ENCODE measurements around the gene CALHM4.
A peak's percentile ranks its signal among the peaks of the same experiment; 100 is the strongest.

The CALHM4 gene

DNA sequence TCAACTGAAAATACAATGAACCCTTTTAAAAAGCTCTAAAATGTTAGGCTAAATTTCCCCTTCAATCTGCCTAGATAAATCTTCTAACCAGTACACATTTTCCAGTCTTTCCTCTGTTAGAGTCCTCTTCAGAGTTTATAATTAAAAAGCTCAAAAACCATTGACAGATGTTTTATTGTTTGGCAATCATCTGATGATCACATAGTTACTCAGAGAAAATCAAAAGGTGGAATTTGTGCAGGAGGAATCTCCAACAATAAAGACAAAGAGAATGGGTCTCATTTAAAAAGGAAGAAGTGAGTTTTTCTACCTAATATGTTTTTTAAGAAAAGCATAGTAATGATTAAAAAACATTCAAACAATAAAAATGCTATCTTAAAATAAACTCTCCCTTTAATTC, 11.1 kb upstream of the CALHM4 start:
- DNase-seq: peak in 1 of 3 experiments; percentile 30

GRCh38 chr6:116543149-116543548, 10.4 kb upstream of the CALHM4 start:
- DNase-seq: peak in 1 of 3 experiments; percentile 30

DNA sequence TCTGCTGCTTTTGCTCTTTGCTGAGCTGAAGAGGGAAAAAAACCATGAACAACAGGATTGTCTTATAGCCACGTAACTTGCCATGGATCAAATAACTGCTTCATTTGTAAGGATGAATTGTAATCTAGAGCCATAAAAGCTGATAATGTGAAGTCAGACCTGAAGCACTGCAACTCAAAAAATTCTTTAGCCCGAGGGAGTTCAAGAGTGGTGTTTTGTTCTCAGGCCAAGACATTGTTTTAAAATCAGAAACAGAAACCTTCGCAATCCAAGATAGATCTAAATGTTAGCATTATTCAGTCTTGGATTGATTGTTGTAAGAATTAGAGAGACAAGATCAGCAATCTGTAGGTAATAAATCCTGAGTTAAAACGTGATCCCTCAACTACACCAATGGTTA, 7.9 kb upstream of the CALHM4 start, which contains the start of gene TRAPPC3L:
Gene TRAPPC3L (minus strand): TSS at position 34 of the 400 bp plus-strand sequence. CDS start 170 bp downstream, outside the sequence.
- no peak for DNase-seq

DNA sequence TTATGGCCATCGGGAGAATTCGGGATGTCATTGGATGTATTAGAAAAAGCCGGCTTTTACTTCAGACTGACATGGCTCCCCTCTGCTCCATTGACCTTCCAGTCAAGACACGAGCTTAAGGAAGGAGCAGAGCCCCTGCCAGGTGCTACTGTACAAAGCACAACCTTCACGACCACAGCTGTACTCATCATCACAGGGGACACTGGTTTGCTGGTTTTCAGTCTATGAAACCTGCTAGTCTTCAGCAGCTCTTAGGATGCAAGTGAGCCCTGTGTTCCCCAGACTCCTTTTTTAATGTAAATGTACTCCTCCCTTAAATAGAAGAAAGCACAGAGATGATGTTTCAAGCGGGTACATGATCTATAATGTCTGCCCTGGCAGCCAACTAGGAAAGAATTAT, 6.2 kb upstream of the CALHM4 start:
- DNase-seq: no peak

DNA sequence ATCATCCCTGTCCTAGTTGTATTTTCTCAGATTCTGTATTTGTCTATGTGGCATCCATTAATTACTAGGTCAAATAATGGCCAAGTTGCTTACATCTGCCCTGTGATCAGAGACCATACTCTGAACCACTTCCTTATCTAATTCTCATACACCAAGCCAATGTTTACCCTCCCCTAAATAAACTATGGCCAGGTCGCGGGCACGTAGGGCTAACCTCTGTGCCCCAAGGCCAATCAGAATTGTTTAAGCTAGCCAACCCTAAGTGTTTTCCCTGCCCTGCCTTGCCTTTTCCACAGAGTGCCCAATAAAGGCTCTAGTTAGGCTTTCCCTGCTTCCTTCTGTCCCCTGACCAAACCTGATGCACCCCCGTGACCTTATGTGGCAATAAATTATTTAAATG, 2.8 kb upstream of the CALHM4 start:
- DNase-seq: peak in 2 of 3 experiments; percentile 10 to 60

DNA sequence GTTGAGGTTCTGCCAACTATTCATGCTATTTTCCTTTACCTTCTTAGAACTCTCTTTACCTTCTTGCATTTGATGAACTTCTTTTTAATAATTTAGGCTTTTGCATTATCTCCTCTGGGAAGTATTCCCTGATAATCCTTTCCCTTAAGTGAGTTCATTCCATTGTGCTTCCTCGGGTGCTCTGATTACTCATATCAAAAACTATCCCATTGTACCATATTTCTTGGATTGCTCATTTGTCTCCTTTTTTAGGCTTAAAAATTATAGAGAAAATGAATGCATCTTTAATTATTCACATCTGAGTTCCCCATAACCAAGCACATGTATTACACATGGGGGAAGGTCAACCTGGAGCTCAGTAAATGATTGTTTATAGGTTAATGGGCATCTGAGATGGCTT, 2.5 kb downstream of the CALHM4 start:
- DNase-seq: no peak

GRCh38 chr6:116556814-116557415, 3.4 kb downstream of the CALHM4 start:
- DNase-seq: no peak

DNA sequence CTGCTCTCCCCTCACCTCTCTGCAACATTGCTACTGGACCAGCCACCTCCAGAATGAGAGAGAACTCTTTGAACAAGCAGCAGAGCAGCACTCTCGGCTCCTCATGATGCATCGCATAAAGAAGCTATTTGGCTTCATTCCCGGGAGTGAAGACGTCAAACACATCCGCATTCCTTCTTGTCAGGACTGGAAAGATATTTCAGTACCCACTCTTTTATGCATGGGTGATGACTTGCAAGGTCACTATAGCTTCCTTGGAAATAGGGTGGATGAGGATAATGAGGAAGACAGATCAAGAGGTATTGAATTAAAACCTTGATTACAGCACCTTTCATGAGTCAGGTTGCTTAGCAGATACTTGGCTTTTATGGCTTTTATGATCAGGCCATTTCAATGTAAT, 4.3 kb downstream of the CALHM4 start:
- peak in 2 of 3 experiments; percentile 51 to 63 for DNase-seq

- no peak for DNase-seq
Measured at GRCh38 chr6:116560130-116560529, 6.6 kb downstream of the CALHM4 start.

DNA sequence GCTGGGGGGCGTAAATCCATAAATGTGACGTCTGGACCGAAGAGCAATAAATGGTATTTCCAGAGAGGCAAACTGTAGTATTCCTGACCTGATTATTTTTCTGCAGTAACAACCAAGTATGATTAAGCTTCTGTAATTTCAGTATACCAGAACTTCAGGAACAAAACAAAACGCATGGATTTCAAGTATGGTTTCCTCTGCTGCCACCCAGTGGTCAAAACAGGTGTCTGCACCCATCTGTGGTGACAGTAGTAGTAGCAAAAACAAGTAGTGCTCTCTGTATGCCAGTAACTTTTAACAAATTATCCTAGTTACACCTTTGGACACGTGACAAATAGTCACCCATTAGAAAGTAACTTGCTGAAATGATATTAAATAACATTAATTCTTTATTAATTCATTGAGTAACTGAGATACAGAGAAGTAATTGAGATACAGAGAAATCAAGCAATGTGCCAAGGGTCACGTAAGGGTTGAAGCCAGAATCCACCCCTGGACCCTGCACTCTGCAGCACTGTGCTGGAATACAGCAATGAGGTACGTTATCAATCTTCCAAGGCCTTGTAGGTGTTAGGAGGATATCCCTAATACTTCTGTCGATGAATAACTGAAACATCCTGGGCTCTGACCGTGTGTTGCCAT, 7.9 kb downstream of the CALHM4 start:
- peak; percentile 40 to 77 (median 63) for DNase-seq

GRCh38 chr6:116562019-116562403, 8.5 kb downstream of the CALHM4 start:
- DNase-seq: no peak

DNA sequence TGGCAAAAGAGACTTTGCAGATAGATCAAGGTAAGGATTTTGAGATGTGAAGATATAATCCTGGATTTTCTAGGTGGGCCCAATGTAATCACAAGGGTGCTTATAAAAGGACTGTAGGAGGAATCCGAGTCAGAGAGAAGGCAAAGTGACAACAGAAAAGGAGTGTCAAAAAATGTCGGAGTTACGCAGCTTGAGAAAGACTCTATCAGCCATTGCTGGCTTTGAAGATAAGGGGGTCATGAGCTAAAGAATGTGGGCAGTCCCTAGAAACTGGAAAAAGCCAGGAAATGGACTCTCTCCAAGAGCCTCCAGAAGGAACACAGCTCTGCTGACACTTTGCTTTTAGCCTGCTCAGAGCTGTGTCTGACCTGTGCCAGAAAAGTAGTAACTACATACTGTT, 9.1 kb downstream of the CALHM4 start:
- DNase-seq: no peak

DNA sequence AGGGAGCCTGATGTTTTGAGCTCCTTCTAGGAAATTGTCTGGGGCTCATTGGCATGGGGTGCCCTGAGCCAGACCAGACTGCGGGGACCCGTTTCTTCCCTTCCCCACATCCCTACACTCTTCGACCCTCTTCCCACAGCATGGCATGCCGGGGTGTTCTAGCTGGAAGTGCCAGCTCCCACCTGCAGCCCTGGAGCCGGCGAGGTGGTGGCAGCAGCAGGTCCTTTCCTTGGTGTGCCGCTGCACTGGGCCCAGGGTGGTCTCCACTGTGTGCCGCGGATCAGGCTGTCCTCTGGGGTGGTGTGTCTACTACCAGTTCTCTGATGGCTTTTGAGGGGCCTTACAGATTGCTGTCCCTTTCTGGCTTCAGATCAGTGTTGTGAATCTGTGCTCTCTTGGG, 10.3 kb downstream of the CALHM4 start:
- DNase-seq: no peak

- DNase-seq: no peak
Measured at GRCh38 chr6:116564311-116564710, 10.8 kb downstream of the CALHM4 start.

DNA sequence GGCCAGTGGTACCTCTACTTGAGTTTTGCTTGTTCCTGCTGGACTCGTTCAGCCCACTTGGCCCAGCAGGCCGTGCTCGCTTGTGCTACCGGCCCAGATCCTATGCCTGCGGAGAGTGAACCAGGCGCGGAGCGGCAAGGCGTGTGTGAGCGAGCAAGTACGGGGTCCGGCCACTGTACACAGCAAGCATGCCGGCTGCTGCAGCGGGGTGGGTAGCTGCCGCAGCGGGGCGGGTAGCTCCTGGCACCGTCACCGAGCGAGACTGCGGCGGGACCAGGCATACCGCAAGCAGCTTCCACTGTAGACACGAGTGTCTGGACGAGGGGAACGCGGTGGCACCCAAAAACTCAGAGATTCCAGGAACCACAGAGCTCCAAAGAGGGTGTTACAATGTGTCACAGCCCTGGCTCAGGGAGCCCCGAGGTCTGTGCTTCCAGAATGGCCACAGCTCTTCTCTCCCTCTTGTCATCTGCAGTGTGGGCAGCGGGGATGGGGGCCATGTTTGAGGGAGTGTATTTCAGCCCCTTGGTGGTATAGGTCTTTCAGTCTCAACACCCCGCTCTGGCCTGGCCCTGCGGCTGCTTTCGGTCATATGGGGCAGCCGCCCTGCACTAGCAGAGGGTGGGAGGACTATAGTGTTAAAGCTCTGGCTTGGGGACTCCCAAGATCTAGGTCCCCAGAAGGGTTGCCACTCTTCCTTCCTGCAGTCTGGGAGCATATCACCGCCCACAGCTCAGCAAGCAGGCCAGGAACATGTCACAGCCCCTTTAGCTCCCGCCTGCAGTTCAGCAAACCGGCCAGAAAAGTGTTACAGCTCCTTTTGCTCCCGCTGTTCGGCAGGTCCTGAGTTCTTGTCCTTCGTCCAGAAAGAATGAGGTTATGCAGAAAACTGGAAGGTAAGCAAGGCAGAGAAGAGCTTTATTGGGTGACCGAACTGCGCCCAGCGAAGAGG, 11.6 kb downstream of the CALHM4 start:
- no peak for DNase-seq

- DNase-seq: no peak
Measured at GRCh38 chr6:116568111-116568510, 14.6 kb downstream of the CALHM4 start.

DNA sequence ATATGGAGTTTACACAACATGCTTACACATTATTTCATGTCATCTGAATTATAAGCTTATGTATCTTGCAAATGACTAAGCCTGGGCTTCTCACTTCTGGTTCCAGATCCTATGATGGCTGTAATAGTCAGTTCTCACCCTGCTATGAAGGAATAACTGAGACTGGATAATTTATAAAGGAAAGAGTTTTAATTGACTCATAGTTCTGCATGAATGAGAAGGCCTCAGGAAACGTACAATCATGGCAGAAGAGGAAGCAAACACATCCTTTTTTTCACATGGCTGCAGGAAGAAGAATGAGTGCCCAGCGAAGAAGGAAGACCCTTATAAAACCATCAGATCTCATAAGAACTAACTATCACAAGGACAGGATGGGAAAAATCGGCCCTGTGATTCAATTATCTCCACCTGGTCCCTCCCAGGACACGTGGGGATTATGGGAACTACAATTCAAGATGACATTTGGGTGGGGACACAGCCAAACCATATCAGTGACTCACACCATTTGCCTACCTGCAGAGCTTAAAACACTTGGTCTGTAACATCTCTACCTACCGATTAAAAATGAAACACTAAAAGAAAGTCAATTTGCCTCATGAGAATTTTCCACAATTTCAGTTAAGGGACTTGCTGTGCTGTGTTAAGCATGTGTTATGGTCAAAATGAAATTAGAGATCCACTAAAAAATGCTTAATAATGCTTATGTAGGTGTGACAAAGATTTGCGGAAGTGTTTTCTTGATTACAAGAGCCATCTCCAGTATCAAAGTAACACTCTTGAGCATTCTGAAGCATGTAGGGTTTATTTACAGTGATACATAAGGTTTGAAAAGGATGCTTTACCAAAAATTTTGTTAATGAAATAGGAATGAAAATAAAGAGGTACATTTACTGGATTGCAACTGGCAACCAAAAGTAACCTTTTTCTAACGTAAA, 15.5 kb downstream of the CALHM4 start:
- DNase-seq: no peak

DNA sequence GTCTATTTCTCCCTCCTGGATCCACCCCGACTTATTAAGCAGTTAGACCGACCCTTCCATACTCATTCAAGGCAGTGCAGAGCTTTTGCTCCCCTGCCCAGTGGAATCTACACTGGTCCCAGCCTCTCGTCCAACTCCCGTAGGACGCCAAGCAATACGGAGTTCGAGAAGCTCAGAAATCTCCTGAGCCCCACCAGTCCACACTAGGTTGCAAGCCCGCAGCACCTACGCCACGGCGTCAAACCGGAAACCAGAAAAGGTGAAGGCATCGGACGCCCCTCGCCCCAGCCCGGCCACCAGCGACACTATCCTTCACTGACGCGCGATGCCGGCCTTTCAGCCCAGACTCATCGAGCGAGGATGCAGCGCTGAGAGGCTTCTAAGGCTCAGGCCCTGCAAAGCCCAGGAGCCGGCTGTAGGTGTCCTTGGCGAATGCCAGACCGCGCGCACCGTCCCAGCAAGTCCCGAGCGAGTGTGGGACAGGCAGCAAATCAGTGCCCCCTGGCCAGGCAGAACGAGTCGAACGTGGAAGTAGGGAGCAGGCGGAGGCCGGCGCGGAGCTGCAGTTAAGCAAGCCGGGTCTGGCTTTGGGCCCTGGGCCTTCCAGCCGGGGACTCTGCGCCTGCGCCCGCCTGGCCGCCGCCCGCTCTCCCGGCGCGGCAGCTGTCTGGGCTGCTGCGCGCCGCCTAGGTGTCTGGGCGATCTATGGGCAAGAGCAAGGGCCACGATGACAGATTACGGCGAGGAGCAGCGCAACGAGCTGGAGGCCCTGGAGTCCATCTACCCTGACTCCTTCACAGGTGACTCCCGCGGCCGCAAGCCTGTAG, 17.5 kb downstream of the CALHM4 start, which contains the start of gene RWDD1:
Gene RWDD1 (plus strand): TSS at position 649 of the 827 bp plus-strand sequence. CDS start 79 bp downstream, at position 728.
- peak; percentile 95 to 99 (median 96) for DNase-seq

- no peak for DNase-seq
Measured at GRCh38 chr6:116571683-116572000, 18.1 kb downstream of the CALHM4 start.

DNA sequence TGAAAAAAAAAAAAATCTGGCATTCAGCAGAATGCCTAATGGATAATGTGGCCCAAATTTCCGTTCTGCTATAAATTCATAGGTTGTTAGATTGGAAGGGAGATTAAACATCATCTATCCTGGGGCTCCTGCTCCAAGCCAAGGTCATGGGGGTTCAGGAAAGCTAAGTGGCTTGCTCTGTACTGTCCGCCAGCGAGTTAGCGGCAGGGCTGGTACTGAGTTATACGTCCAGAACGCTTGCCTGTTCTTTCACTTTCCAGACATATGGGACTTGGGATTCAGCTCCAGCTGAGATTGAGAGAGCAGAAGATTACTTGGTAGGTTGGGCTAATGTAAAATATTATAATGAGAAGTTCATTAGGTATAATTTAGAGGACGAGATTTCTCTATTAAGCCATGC, 18.6 kb downstream of the CALHM4 start:
- DNase-seq: peak in 2 of 3 experiments; percentile 13 to 47

DNA sequence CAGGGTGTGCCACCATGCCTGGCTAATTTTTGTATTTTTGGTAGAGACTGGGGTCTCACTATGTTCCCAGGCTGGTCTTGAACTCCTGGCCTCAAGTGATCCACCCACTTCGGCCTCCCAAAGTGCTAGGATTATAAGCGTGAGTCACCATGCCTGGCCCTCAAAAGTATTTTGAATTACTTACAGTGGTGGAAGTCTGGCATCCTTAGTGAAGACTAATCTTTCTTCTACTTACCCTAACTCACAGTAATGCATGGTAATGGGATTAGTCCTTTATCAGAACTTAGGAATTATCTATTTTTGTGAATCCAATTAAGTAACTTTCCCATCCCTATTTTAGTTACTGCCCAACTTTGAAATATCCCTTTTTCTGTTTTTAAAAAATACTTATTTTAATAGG, 21.7 kb downstream of the CALHM4 start:
- DNase-seq: no peak

- no peak for DNase-seq
Measured at GRCh38 chr6:116577486-116577885, 23.9 kb downstream of the CALHM4 start.

Data from NCI-H1417 (cell line).